NCI-H345 (cell line): Measurements from ENCODE around the gene RAD21L1.
"Not testable (repeated sequence)": the region's sequence is repeated elsewhere in the genome, so short reads cannot be mapped to it uniquely, and the experiment has no call there.

ENCODE experiments used
- DNase-seq: peaks from one replicate; lab custom pipeline; 2025; lab: John Stamatoyannopoulos, UW

The RAD21L1 gene

GRCh38 chr20:1199964-1200363 lies 25.9 kb upstream of the RAD21L1 start:
- no peak for DNase-seq

- DNase-seq = no peak
Measured at GRCh38 chr20:1202762-1203504, 22.9 kb upstream of the RAD21L1 start, which contains the start of gene C20orf202. TSS of gene C20orf202 (plus strand) at chr20:1203454. CDS start at chr20:1203586, 132 bp downstream.

GRCh38 chr20:1203630-1204029 lies 22.2 kb upstream of the RAD21L1 start:
- DNase-seq = no peak

GRCh38 chr20:1204113-1204512 lies 21.7 kb upstream of the RAD21L1 start:
- no peak for DNase-seq

- no peak for DNase-seq
Measured at GRCh38 chr20:1204576-1204975, 21.3 kb upstream of the RAD21L1 start.

- DNase-seq = no peak
Measured at GRCh38 chr20:1205802-1206201, 20.0 kb upstream of the RAD21L1 start.

GRCh38 chr20:1206366-1207148 lies 19.3 kb upstream of the RAD21L1 start:
- no peak for DNase-seq

GRCh38 chr20:1207293-1207878 lies 18.5 kb upstream of the RAD21L1 start:
- no peak for DNase-seq

- no peak for DNase-seq
Measured at GRCh38 chr20:1209447-1210387, 16.1 kb upstream of the RAD21L1 start.

GRCh38 chr20:1210501-1210900 lies 15.3 kb upstream of the RAD21L1 start:
- no peak for DNase-seq

GRCh38 chr20:1212023-1212422 lies 13.8 kb upstream of the RAD21L1 start:
- no peak for DNase-seq

GRCh38 chr20:1212607-1213396 lies 13.0 kb upstream of the RAD21L1 start:
- DNase-seq = peak; percentile 64

GRCh38 chr20:1214838-1215261 lies 11.0 kb upstream of the RAD21L1 start:
- no peak for DNase-seq

- no peak for DNase-seq
Measured at GRCh38 chr20:1215386-1216170, 10.3 kb upstream of the RAD21L1 start.

- DNase-seq = not testable (repeated sequence)
Measured at GRCh38 chr20:1216527-1217427, 9.1 kb upstream of the RAD21L1 start.

- not testable (repeated sequence) for DNase-seq
Measured at GRCh38 chr20:1222750-1223149, 3.1 kb upstream of the RAD21L1 start.

GRCh38 chr20:1224205-1224890 lies 1.5 kb upstream of the RAD21L1 start:
- DNase-seq = peak; percentile 1

GRCh38 chr20:1225263-1225782 lies 521 bp upstream of the RAD21L1 start:
- no peak for DNase-seq
